ENCODE measurements around the gene PCNX2.

Gene PCNX2

GRCh38 chr1:233313434-233314155 is 18.1 kb upstream of the PCNX2 start:
- DNase-seq = no peak

GRCh38 chr1:233304489-233305102 is 9.1 kb upstream of the PCNX2 start:
- DNase-seq = no peak

GRCh38 chr1:233300326-233300725 is 4.8 kb upstream of the PCNX2 start:
- DNase-seq = no peak

- DNase-seq = no peak
These were observed 3.9 kb upstream of the PCNX2 start for GRCh38 chr1:233299450-233299849.

GRCh38 chr1:233295975-233296322 is 424 bp upstream of the PCNX2 start:
- DNase-seq = no peak

GRCh38 chr1:233294913-233295236 is 650 bp downstream of the PCNX2 start:
- no peak for DNase-seq

GRCh38 chr1:233293556-233294446 is 1.7 kb downstream of the PCNX2 start:
- no peak for DNase-seq

- no peak for DNase-seq
These were observed 5.0 kb downstream of the PCNX2 start for GRCh38 chr1:233290396-233291034.

GRCh38 chr1:233289676-233290075 is 5.8 kb downstream of the PCNX2 start:
- DNase-seq = no peak

GRCh38 chr1:233282582-233282886 is 13.0 kb downstream of the PCNX2 start:
- no peak for DNase-seq

- DNase-seq = no peak
These were observed 13.6 kb downstream of the PCNX2 start for GRCh38 chr1:233281711-233282581.

GRCh38 chr1:233279971-233280370 is 15.6 kb downstream of the PCNX2 start:
- no peak for DNase-seq

- DNase-seq = no peak
These were observed 16.9 kb downstream of the PCNX2 start for GRCh38 chr1:233278631-233279030.

- DNase-seq = no peak
These were observed 17.6 kb downstream of the PCNX2 start for GRCh38 chr1:233277637-233278606.

GRCh38 chr1:233269656-233270055 is 25.9 kb downstream of the PCNX2 start:
- DNase-seq = no peak

- no peak for DNase-seq
These were observed 27.0 kb downstream of the PCNX2 start for GRCh38 chr1:233268389-233269022.

GRCh38 chr1:233261695-233262094 is 33.8 kb downstream of the PCNX2 start:
- DNase-seq = no peak

- DNase-seq = no peak
These were observed 34.3 kb downstream of the PCNX2 start for GRCh38 chr1:233261206-233261605.

GRCh38 chr1:233257786-233258185 is 37.7 kb downstream of the PCNX2 start:
- no peak for DNase-seq

- DNase-seq = no peak
These were observed 38.7 kb downstream of the PCNX2 start for GRCh38 chr1:233256789-233257188.

- DNase-seq = no peak
These were observed 39.3 kb downstream of the PCNX2 start for GRCh38 chr1:233256191-233256590.
